IPS DF 6.9 (cell line): ENCODE data around the gene ZKSCAN2.

Experiments used
- DNase-seq: peaks from one replicate; pipeline ENCODE4 v3.0.0-alpha.2; 2013; ENCODE audit warnings: low read depth, low spot score
- H3K27ac ChIP-seq: one replicate; pipeline ENCODE4 v1.5.1; 2013; ENCODE audit warnings: low read length, control low read depth
- H3K27me3 ChIP-seq: 2 replicates; pipeline ENCODE4 v1.6.1; 2013; ENCODE audit warnings: mild to moderate bottlenecking, low read length; ENCODE audit not compliant: control insufficient read depth, insufficient read depth
- H3K36me3 ChIP-seq: 2 replicates; pipeline ENCODE4 v1.6.1; 2013; ENCODE audit warnings: low read length; ENCODE audit not compliant: control insufficient read depth, insufficient read depth
- H3K4me1 ChIP-seq: 2 replicates; pipeline ENCODE4 v1.6.1; 2013; ENCODE audit warnings: low read length; ENCODE audit not compliant: control insufficient read depth, insufficient read depth
- H3K4me3 ChIP-seq: 2 replicates; pipeline ENCODE4 v1.5.1; 2013; ENCODE audit warnings: mild to moderate bottlenecking, low read length
- H3K9me3 ChIP-seq: 2 replicates; pipeline ENCODE4 v1.6.1; 2013; ENCODE audit warnings: low read length, inconsistent platforms; ENCODE audit not compliant: control insufficient read depth, insufficient read depth
- WGBS: extraction: QIAGEN DNeasy Blood & Tissue Kit; methylation state at CpG from one replicate; pipeline ENCODE4 v1.1.7; 2013; ENCODE audit warnings: mixed read lengths, missing lambda C conversion rate; ENCODE audit not compliant: insufficient read length, insufficient coverage; 5-methylcytosine and 5-hydroxymethylcytosine counted together

ZKSCAN2 gene

DNA sequence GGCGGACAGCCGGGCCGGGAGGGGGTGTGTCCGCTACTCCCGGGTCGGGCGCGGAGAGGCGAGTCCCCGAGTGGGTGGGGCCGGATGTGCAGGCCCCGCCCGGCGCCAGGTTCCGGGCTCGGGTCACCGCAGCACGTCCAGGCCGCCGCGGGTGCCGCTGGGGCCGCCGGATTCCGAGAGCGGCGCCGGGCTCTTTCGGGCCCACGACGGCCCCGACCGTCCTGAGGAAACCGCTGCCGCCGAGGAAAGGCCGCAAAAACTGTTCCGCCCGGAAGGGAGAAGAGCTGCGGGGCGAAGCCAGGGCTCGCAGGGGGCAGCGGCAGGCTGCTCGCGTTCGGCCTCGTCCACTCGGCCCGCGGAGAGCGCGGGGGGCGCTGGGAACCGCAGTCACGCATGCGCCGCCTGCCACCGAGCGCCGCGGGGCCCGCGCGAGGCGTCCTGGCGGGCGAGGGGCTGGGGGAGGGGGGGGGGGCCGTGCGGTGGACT lies at the start of gene ZKSCAN2:
Gene ZKSCAN2, minus strand, starts transcription at position 376 of the 486 bp plus-strand sequence. CDS start 718 bp downstream, outside the sequence.
- peak; percentile 58 for DNase-seq
- Histone ChIP-seq H3K36me3 (peaks cover 7% of the 10 kb centered on the region; the same call in 1 of the 2 replicates), H3K27ac (no peak within 1 kb of the TSS), H3K4me3 (peak within 1 kb of the TSS; percentile 84), H3K4me1 (no peaks in the 10 kb centered on the region), H3K27me3 (no peaks in the 10 kb centered on the region), H3K9me3 (no peaks in the 10 kb centered on the region)
- no CpG with 5 or more reads among the region's 69 CpGs for WGBS

DNA sequence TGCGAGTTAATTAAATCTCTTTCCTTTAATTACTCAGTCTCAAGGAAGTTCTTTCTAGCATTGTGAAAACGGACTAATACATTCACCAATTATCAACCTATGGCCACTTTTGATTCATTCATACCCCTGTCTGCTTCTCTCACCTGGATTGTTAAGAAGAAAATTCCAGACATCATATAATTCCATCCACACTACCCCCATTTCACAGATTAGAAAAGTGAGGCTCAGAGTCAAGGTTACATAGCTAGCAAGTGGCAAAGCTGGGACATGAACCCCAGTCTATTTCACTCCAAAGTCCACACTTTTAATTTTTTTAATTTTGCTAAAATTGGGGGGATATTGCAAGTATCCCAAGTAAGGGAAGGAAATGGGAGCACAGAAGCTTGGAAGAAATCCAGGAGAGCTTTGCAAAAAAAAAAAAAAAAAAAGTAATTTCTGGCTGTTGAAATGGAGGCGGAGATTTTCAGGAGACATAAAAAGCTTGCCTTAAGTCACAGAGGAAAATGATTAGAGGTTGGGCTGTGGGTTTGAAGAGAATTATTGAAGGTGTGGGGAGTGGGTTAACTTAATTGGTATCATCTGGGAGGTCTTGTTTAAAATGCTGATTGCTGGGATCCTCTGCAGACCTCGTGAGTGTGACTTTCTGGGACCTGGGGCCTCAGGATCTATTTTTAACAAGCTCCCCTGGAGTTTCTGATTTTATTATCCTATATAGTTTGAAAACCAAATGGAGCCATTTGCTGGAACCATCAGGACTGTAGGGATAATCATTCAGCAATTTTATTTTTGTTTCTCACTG lies 42.3 kb upstream of the ZKSCAN2 start:
- Histone ChIP-seq H3K36me3 (no peaks in the 10 kb centered on the region), H3K9me3 (no peaks in the 10 kb centered on the region), H3K4me3 (no peak overlapping the region), H3K4me1 (no peaks in the 10 kb centered on the region), H3K27me3 (no peaks in the 10 kb centered on the region), H3K27ac (no peak overlapping the region)
- WGBS = no CpG with 5 or more reads among the region's 4 CpGs
- DNase-seq = no peak

DNA sequence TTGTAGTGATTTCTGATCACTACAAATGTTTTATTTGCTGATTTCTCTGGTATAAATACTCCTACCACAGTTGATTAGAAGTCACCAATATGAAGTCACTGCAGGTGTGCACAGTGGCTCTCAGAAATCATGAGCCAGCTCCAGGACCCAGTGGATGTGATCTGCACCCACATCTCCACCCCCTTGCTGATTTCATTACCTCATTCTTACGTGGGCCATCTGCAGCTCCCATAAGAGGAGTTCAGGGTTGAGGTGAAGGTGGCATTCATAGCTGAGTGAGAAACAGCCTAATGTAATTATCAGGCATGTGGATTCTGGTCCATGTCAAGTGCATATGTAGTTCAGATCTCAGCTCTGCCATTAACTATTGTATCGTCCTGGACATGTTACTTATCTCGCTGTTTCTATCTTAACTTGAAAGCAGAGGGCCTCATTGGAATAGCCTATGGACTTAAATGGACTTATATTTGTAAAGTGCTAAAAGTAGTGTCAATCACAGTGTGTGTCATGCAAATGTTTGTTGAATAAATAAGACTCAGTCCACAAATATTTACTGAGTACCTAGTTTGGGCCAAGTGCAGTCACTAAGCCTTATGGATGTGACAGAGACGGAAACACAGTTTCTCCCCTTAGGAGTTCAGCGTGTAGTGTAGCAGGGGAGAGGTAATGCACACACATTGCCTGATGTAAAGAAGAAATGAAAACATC lies 40.7 kb upstream of the ZKSCAN2 start:
- no CpG with 5 or more reads among the region's 5 CpGs for WGBS
- H3K9me3 ChIP-seq = no peaks in the 10 kb centered on the region
- H3K36me3 ChIP-seq = no peaks in the 10 kb centered on the region
- no peaks in the 10 kb centered on the region for H3K4me1 ChIP-seq
- H3K4me3 ChIP-seq = no peak overlapping the region
- no peak overlapping the region for H3K27ac ChIP-seq
- no peak for DNase-seq
- H3K27me3 ChIP-seq = no peaks in the 10 kb centered on the region

DNA sequence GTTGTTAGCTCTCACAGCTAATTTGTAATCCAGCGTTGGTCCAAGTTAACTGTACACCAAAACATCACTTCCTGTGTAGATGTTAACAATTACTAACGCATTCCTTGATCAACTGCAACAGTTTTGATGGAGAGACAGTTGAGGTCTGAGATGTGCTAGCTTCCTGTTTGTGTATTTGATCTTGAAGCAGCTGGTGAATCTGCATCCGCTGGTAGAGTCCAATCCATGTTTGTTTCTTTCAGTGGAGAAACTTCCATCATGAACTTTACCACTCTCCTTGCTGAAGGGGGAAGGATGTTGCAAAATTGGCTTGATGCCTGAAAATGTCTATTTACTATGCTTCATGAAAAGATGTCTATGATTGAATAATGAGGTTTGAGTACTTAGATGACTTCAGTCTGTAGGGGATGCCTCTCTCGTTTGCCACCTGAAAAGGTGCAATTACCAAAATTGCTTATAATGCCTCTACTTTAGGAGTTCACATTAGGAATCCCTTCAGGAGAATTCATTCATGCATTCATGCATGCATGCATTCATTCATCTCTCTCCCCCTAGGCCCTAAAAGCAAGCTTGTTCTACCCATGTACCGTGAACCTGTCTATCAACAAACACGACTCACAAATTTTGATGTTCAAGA lies 39.6 kb upstream of the ZKSCAN2 start:
- no peak overlapping the region for H3K4me3 ChIP-seq
- H3K27me3 ChIP-seq = no peaks in the 10 kb centered on the region
- no peak overlapping the region for H3K27ac ChIP-seq
- no peaks in the 10 kb centered on the region for H3K36me3 ChIP-seq
- H3K9me3 ChIP-seq = no peaks in the 10 kb centered on the region
- DNase-seq = no peak
- no peaks in the 10 kb centered on the region for H3K4me1 ChIP-seq
- no CpG with 5 or more reads among the region's 6 CpGs for WGBS

DNA sequence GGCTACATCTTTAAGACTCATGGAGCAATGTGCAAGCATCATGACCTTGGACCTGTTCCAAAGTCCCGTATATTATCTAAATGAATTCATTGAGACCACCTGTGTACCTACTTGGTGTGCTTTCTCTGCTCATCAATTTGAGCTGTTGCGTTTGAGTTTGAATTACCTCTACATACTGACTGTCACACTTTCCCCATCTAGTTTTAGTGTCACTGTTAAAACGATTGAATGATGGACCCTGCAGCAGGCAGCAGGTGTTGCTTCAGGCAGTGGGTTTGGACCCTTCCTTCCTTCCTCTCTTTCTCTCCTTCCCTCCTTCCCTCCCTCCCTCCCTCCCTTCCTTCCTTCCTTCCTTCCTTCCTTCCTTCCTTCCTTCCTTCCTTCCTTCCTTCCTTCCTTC lies 33.9 kb upstream of the ZKSCAN2 start:
- WGBS = no CpG with 5 or more reads among the region's 3 CpGs

DNA sequence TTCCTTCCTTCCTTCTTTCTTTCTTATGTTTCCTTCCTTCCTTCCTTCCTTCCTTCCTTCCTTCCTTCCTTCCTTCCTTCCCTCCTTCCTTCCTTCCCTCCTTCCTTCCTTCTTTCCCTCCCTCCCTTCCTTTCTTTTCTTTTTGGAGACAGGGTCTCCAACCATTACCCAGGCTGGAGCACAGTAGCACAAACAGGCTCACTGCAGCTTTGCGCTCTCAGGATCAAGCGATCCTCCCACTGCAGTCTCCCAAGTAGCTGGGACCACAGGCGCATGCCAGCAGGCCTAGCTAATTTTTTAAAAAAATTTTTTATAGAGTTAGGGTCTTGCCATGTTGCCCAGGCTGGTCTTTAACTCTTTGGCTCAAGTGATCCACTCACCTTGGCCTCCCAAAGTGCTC lies 31.8 kb upstream of the ZKSCAN2 start:
- H3K4me3 ChIP-seq = no peak overlapping the region
- no peaks in the 10 kb centered on the region for H3K9me3 ChIP-seq
- H3K27me3 ChIP-seq = no peaks in the 10 kb centered on the region
- no CpG with 5 or more reads among the region's 3 CpGs for WGBS
- H3K36me3 ChIP-seq = no peaks in the 10 kb centered on the region
- DNase-seq = no peak
- H3K27ac ChIP-seq = no peak overlapping the region
- no peaks in the 10 kb centered on the region for H3K4me1 ChIP-seq

More for the DNA sequence above, 33.9 kb upstream of the ZKSCAN2 start:
- Histone ChIP-seq H3K4me1 (no peaks in the 10 kb centered on the region), H3K36me3 (no peaks in the 10 kb centered on the region), H3K9me3 (no peaks in the 10 kb centered on the region), H3K27me3 (no peaks in the 10 kb centered on the region), H3K27ac (no peak overlapping the region), H3K4me3 (no peak overlapping the region)
- DNase-seq = no peak

DNA sequence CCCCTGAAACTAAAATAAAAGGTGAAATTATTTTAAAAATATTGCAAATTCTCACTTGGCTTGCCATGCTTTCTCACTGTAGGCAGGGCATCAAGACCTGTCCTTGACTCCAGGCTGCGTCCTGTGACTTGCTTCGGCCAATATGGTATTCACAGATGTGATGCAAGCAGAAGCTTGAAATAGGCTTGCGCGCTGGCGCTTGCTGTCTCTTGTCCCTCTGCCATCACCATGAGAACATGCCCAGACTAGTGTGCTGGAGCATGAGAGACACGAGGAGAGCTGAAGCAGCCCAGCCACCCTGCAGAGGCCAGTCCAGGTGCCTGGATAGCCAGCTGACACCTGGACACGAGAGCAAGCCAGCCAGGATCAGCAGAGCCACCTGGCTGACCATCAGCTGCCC lies 21.8 kb upstream of the ZKSCAN2 start:
- no CpG with 5 or more reads among the region's 7 CpGs for WGBS
- Histone ChIP-seq H3K9me3 (no peaks in the 10 kb centered on the region), H3K36me3 (no peaks in the 10 kb centered on the region), H3K27ac (no peak overlapping the region), H3K27me3 (no peaks in the 10 kb centered on the region), H3K4me3 (no peak overlapping the region), H3K4me1 (no peaks in the 10 kb centered on the region)
- no peak for DNase-seq

DNA sequence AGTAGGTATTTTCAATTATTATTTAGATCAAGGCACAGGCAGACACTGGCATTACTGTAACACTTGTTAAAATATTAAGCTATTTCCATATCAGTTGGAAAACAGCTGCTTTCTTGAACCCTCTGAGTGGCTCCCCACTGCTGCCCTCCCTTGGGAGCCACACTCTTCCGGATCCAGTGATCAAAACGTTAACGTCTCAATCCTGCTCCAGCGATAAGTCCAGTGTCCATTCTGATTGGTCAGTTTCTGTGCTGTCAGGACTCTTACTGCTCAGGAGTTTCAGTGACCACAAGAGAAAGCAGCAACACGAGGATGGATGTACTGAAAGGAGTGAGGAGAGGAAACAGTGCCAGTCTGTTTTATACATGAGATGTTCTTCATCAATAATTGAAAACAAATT lies 13.8 kb upstream of the ZKSCAN2 start:
- Histone ChIP-seq H3K9me3 (no peaks in the 10 kb centered on the region), H3K4me1 (no peaks in the 10 kb centered on the region), H3K27ac (no peak overlapping the region), H3K4me3 (no peak overlapping the region), H3K27me3 (no peaks in the 10 kb centered on the region), H3K36me3 (no peaks in the 10 kb centered on the region)
- no peak for DNase-seq
- WGBS = no CpG with 5 or more reads among the region's 5 CpGs

DNA sequence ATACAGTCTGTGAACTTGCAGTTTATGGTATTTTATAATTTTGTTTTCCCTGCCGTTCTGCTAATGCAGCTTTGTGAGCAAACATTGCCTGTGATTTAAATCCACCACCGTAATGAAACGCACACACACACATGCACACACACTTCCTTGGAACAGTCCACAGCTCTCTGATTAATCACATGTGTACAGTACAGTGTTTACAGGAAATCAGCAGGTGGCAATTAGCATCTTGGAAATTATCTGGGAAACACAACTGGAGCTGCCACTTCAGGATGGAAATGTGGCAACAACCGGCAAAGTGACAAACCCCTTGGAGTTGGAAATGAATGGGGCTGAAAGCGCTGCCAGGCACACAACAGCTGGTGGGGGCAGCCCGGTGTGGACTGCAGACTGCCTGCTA lies 12.9 kb upstream of the ZKSCAN2 start:
- no peak overlapping the region for H3K4me3 ChIP-seq
- no peak overlapping the region for H3K27ac ChIP-seq
- H3K27me3 ChIP-seq = no peaks in the 10 kb centered on the region
- no CpG with 5 or more reads among the region's 6 CpGs for WGBS
- no peaks in the 10 kb centered on the region for H3K9me3 ChIP-seq
- no peaks in the 10 kb centered on the region for H3K4me1 ChIP-seq
- no peaks in the 10 kb centered on the region for H3K36me3 ChIP-seq
- DNase-seq = no peak

DNA sequence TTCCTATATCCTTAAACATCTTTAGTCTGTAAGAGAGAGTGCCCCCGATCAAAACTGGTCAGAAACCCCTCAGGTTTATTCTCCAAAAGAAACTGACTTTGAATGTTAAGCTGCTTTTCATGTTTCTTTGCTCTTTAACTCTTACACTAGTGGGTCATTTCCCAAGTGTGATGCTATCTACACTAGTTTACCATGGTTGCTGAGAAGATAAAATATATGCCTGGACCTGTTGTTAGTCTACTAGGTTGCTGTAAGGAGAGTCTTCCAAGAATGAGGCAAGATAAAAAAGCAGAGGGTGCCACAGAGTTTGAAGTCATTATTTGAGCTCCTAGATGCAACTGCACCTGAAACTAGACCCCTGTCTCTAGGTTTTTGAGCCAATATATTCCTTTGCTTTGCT lies 12.2 kb upstream of the ZKSCAN2 start:
- Histone ChIP-seq H3K9me3 (no peaks in the 10 kb centered on the region), H3K4me3 (no peak overlapping the region), H3K36me3 (no peaks in the 10 kb centered on the region), H3K27me3 (no peaks in the 10 kb centered on the region), H3K4me1 (no peaks in the 10 kb centered on the region), H3K27ac (no peak overlapping the region)
- DNase-seq = no peak
- WGBS = no CpG with 5 or more reads among the region's 1 CpG
